GM12865 (cell line): Measurements from ENCODE around the gene NBEAL1.

ENCODE experiments used
- DNase-seq: peaks from one replicate; pipeline ENCODE4 v3.0.0; 2010; ENCODE audit warnings: low read depth
- H3K4me3 ChIP-seq: 2 replicates; pipeline ENCODE4 v1.5.1; 2011; ENCODE audit warnings: mild to moderate bottlenecking, low read depth, low read length, control low read depth
- CTCF ChIP-seq: IDR thresholded peaks from 2 replicates; pipeline ENCODE4 v1.5.1; 2011; ENCODE audit warnings: low read length, control low read depth, low read depth, inconsistent platforms; ENCODE audit not compliant: insufficient read depth; ENCODE audit errors: missing control alignments

The NBEAL1 gene

DNA sequence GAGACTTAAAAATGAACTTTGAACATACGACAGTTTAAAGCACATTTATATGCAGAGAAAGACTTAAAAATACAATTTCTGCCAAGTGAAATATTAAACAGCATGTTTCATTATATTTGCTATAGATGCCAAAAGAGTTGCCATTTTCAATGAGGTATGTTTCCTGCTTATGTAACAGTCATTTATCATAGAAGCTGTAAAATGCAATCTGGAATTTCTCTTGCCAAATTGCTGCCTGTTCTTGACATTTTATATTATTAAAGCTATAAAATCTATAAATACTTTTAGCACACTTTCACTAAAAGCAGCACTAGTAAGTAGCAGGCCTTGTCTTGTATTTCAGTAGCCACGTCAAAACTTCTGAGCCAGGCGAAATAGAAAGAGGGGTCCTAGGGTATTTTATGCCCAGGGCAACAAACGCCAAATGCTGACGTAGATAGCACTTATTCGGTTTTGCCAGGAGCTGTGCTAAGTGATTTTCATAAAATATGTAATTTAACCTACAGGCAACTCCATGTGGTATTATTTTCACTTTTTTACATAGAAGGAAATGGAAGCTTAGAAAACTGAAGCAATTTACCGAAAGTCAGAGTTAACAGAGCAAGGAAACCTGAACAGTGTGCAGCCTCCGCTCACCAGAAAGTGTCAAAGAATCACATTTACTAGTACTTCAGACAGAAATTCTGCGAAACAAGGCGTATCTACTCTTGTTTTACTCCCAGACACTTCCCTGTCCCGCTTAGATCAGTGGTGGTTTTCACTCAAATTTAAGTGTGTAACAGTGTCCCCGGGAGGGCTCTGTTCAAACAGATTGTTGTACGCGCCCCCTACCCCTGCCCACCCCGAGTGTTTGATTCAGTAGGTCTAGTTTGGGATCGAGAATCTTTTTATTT lies 222.9 kb downstream of the NBEAL1 start:
- TF ChIP-seq CTCF, result no peak
- DNase-seq, result no peak
- peak overlapping the region; percentile 77; the same call in 1 of the 2 replicates for H3K4me3 ChIP-seq

GRCh38 chr2:203238292-203238703 lies 223.6 kb downstream of the NBEAL1 start:
- no peak for DNase-seq
- no peak for TF ChIP-seq CTCF
- peak overlapping the region; percentile 77 for H3K4me3 ChIP-seq

GRCh38 chr2:203238704-203239526 lies 224.2 kb downstream of the NBEAL1 start, which contains the start of gene CYP20A1:
TSS of gene CYP20A1 (plus strand) at chr2:203239018. CDS start at chr2:203239063, 45 bp downstream.
- peak; percentile 26 for TF ChIP-seq CTCF

DNA sequence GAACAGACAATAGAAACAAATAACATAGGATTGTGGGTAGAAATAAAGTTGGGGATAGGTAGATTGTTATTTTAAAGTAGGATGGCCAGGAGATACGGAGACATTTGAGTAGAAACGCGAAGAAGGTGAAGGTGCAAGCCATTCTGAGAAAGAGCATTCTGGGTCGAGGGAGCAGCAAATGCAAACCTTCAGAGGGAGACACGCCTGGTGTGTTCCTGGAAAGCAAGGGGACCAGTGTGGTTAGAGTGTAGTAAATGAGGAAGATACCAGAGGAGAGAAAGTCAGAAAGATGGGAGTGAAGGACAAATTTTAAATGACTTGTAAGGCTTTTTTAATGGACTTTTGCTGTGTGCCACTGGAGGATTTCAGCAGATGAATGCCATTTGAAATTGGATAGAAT lies 225.8 kb downstream of the NBEAL1 start:
- no peak for TF ChIP-seq CTCF
- DNase-seq, result no peak
- H3K4me3 ChIP-seq, result peak overlapping the region; percentile 77

More at GRCh38 chr2:203238704-203239526, 224.2 kb downstream of the NBEAL1 start, which contains the start of gene CYP20A1:
- peak; percentile 98 for DNase-seq
- H3K4me3 ChIP-seq, result peak within 1 kb of the TSS; percentile 77

GRCh38 chr2:203242518-203242917 lies 227.8 kb downstream of the NBEAL1 start:
- no peak overlapping the region for H3K4me3 ChIP-seq
- no peak for DNase-seq
- no peak for TF ChIP-seq CTCF

DNA sequence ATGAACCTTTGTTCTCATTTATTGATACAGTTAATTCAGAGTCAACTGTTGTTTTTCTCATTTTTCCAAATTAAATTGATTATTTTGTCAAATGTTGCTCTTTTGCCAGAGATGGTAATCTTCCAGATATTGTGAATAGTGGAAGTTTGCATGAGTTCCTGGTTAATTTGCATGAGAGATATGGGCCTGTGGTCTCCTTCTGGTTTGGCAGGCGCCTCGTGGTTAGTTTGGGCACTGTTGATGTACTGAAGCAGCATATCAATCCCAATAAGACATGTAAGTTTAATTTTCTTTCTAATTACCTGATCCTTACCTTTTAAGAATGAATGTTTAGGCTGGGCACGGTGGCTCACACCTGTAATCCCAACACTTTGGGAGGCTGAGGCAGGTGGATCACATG lies 232.0 kb downstream of the NBEAL1 start:
- no peak overlapping the region for H3K4me3 ChIP-seq
- no peak for TF ChIP-seq CTCF
- DNase-seq, result no peak
